Occipital lobe (tissue), 2 donors: ENCODE results near the gene TPCN2. TPM values are rescaled to one million over a fixed set of nuclear protein-coding genes. Genes with fewer than 3 reads are reported as not detected.
"Not testable (repeated sequence)": the region's sequence is repeated elsewhere in the genome, so short reads cannot be mapped to it uniquely, and the experiment has no call there.

Source experiments
- DNase-seq: peaks from one replicate; lab custom pipeline; 2025; lab: John Stamatoyannopoulos, UW
- total RNA-seq: library from RNA; depleted of rRNA; stranded (reverse); fragments of >200 nt; gene quantifications from one replicate; pipeline ENCODE4 v1.2.3, GENCODE V29; 2014

The TPCN2 gene
- total RNA-seq, 1 donor from 2014 or later = 7.6 TPM

DNA sequence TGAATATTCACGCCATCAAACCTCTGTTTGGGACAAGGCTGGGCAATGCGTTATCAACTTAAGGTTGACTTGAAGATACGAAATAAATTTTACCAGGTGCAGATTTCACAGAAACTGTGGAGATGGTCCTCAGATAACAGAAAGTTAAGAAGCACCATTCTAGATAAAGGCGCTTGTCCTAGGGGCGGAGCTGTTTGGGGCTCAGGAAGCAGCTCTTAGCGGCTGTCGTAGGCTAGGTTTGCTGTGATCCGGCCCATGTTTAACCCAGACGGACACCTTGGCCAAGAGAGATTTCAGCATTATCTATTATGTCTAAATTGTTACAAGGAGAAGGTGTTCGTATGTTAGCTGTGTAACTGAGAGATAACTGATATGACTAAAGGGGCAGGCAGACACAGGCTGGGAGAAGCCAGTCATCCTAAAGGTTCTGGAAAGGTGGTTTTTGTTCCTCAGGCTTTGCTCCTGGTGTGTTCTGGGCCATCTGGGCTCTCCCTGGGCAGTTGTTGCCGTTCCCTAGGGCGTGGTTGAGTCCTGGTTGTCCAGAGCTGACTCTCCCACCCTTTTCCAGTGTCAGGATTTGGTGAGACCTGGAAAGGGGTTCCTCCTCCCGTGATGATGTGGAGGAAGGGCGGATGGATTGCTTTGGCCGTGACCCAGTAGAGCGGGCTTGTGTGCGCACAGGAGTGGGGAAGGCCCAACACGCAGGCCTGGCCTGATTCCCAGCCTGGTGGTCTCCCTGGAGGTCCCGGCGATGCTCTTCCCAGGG, 25.8 kb downstream of the TPCN2 start:
- no peak for DNase-seq

DNA sequence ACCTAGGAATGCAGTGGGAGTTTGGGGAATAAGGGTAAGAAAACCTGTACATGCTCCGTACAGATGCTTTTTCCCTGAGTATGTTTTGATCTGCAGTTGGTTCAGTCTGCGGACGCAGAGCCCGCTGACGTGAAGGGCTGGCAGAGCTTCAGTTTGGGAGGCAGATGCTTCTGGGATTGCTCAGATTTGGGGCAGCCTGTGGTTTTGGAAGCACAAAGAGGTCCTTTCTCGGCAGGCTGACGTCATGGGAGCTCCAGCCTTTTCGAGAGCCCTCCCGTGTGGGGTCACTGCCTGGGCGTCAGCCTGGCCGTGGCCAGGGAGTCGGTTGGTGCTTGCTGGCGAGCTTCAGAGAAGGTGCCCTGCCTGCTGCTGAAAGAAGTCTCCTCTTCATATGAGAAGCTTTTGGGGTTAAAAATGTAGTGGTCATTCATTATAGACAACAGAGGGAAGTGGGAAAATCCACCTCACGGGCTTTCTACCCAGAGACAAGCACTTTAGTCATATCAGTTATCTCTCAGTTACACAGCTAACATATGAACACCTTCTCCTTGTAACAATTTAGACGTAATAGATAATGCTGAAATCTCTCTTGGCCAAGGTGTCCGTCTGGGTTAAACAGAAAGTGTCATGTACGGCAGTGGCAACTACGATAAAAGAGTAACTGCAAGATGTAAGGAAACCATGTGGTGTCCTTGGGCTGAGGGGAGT, 26.8 kb downstream of the TPCN2 start:
- peak; percentile 51 for DNase-seq

DNA sequence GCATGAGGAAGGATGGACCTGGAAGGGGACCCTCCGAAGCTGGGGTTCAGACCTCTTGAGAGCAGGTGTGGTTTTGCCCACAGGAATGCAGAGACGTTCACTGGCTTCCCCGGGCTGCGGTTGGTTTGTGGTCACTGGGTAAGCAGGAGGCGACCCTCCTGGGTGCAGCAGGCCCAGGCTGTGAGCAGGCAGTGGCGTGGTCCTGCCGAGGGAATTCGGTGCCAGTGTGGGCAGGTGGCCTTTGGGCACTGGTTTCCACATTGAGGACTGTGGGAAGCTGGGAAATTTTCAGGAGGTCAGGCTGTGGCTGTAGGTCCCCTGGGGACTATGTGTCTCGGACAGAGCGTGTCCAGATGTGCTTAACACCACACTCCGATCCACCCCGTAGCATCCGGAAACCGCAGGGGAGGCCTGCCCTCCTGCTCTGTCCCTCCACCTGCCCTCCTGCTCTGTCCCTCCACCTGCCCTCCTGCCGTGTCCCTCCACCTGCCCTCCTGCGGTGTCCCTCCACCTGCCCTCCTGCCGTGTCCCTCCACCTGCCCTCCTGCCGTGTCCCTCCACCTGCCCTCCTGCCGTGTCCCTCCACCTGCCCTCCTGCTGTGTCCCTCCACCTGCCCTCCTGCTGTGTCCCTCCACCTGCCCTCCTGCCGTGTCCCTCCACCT, 27.5 kb downstream of the TPCN2 start:
- no peak for DNase-seq

DNA sequence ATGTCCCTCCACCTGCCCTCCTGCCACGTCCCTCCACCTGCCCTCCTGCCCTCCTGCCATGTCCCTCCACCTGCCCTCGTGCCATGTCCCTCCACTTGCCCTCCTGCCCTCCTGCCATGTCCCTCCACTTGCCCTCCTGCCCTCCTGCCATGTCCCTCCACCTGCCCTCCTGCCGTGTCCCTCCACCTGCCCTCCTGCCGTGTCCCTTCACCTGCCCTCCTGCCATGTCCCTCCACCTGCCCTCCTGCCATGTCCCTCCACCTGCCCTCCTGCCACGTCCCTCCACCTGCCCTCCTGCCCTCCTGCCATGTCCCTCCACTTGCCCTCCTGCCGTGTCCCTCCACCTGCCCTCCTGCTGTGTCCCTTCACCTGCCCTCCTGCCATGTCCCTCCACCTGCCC, 28.2 kb downstream of the TPCN2 start:
- not testable (repeated sequence) for DNase-seq

- no peak for DNase-seq
Measured at GRCh38 chr11:69078508-69078907, 29.8 kb downstream of the TPCN2 start.

- DNase-seq = no peak
Measured at GRCh38 chr11:69078930-69079605, 30.3 kb downstream of the TPCN2 start.

- DNase-seq = no peak
Measured at GRCh38 chr11:69079661-69080256, 31.0 kb downstream of the TPCN2 start.

DNA sequence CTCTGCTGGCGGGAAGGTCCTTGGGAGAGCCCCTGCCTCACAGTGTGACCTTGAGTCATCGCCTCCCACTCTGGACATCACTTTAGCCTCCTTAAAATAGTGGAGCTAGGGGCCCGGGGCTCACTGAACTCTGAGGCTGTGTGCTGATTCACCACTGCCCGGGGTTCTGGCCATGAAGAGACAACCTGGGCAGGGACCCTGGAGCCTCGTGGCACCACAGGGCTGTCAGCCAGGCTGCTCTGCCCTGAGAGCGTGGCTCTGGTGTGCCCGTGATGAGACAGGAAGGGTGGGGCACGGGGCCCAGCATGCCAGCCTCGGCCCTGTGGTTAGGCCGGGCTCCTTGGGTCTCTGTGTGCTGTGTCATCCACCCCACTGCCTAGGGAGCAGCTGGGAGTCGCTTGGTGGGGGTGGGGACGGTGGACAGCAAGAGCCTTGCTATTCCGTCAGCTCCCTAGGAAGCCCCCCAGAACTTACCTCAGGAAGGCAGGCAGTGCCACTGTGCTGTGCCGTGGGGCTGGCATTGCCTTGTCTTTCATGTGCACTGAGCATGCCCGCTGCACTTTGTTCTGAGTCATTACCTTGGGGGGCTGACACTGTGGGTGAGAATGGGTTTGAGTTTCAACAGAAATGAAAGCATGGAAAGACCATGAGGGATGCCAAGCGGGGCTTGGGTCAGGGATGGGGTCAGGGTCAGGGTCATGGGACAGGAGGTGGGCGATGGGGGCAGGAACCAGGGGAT, 31.7 kb downstream of the TPCN2 start:
- DNase-seq = no peak

DNA sequence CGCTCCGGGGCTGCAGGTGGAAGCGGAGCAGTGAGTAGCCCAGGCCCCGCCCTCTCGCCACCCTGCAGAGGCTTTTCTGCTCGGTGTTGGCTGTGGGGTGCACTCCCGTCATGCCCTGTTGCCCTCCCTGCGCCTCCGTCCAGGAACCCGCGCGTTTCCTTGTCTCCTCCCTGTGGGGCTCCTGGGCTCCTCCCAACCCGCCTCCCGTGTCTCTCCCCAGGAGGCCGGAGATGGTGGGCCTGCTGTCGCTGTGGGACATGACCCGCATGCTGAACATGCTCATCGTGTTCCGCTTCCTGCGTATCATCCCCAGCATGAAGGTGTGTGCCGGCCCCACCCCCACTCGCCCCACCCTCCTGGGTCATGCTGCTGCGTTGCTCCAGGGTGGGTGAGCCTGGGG, 32.4 kb downstream of the TPCN2 start:
- no peak for DNase-seq

DNA sequence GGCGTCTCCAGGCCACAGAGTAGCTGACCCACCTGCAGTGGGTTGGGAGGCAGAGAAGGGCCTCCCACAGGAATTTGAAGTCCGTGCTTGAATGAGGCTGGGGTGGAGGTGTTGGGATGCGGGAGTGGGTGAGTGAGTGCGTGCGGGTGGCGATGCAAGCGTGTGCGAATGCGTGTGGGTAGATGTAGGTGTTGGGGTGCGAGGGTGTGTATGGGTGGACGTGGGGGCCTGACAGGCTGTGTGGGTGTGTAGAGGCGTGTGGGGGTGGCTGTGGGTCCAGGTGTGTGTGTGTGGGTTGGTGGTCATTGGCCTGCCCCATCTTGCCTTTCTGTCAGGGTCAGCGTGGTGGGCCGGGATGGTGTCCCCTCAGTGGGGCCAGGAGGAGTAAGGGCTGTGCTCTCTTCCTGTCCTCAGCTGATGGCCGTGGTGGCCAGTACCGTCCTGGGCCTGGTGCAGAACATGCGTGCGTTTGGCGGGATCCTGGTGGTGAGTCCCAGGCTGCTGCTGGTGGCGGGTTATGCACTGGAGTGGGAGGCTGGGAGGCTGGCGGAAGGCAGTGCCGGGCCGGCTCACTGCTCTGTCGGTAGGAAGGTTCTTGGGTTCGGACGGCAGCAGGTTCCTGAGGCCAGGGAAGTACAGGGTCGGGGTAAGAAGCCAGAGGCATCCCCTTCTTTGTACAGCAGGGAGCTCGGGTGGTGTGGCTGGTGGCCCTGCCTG, 35.0 kb downstream of the TPCN2 start:
- DNase-seq = no peak

DNA sequence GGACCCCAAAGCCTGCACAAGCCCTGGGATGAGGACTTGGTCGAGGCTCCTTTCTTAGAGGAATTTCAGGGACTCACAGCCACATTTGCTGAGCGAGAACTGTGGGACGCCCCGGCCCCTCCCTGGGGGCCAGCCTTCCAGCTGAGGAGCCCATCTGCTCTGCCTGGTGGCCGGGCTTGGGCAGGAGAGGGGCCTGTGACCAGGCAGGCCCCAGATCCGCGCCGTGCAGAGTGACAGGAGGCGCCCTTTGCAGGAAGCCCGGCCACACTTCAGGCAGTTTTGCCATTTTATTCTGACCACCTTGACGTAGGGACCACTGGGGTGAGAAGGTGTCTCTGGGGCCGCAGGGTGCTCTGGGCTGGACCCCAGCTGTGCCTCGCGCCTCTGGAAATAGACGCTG, 35.6 kb downstream of the TPCN2 start:
- no peak for DNase-seq

DNA sequence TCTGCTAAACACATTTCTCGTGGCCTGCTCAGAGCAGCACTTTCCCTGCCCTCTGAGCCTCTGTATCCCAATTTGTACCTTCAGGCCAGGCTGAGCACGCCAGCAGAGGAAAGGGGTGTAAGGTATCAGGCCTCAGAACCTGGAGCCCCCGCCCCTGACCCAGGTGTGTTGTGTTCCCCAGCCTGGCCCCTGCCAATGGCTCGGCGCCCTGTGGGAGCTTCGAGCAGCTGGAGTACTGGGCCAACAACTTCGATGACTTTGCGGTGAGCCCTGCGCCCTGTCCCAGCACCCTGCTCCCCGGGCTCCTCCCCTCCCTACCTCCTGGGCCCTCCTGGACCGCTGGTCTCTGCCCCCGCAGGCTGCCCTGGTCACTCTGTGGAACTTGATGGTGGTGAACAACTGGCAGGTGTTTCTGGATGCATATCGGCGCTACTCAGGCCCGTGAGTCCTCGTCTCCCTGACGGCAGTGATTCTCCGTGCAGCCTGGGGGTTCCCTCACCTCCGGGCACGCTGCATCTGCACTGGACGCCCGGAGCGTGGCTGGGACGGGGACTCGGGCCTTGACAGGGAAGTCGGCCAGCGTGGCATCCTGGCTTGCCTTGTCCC, 36.9 kb downstream of the TPCN2 start:
- DNase-seq = no peak

DNA sequence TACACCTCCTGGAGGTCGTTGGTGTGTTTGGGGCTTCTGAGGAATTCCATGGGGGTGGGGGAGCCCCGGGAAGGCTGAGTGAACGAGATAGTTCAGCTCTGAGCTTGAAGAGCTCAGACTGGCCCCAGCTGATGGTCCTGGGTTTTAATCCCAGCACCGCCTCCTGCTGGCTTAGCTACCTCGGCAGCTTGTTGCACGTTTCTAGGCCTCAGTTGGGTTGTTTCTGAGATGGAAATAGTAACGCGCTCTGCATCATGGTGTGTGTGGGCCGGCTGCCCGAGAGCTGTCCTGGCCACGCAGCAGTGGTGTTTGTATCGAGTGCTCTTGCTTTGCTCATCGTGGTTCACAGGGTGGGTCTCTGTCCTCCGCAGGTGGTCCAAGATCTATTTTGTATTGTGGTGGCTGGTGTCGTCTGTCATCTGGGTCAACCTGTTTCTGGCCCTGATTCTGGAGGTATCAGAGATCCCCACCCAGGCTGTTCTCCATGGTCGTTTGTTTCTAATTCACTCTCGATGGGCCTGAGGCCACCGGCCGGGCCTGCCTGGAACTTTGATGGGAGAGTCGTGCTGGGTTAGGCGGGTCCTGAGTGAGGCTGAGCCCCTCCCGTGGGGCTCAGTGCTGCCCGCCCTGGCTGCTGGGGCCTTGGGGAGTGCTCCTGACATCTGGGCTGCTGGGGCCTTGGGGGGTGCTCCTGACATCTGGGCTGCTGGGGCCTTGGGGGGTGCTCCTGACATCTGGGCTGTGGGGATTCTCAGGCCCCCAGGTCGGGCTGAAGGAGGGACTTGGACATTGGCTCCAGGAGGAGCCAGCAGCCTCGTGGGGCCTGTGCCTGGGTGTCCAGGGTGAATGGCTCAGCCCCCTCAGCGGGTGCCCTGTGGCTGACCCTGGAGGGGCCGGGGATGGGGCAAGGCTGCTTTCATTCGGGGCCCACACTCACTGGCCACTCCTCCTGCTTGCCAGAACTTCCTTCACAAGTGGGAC, 37.7 kb downstream of the TPCN2 start:
- DNase-seq = peak; percentile 30

DNA sequence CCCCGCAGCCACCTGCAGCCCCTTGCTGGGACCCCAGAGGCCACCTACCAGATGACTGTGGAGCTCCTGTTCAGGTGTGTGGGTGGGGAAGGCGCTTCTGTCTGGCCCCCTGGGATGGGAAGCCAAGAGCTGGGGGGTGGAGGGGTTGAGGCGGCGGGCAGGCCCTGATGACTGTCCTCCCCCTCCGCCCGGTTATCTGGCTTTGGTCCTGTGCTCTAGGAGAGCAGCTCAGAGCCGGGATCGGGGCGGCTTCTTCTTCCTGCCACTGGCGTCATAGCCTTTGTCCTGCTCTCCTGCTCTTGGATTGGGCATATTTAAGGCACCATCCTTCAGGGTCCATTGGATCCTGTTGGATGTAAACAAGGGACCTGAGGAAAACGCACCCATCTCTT, 38.4 kb downstream of the TPCN2 start:
- DNase-seq = no peak

- no peak for DNase-seq
Measured at GRCh38 chr11:69087811-69088210, 39.1 kb downstream of the TPCN2 start.

DNA sequence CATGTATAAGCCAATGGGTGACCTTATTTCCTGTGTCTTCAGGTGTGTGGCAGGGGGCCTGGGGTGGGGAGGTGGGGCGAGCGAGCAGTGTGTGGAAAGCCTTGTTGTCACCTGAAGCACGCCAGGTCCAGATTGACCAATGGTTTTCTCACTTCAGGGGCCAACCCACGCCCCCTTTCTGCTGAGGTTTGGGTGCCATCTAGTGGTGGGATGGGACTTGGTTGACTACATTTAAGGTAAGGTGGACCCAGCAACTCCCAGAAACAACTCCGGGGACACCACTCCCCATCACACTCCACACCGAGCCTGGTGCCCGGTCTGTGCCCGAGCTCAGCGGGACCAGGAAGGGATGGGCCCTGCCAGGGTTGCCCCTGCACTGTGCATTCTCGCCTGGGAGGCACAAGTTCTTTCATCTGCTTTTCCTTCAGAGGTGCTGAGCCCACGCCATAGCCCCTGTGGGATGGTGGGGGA, 40.0 kb downstream of the TPCN2 start:
- peak; percentile 38 for DNase-seq

DNA sequence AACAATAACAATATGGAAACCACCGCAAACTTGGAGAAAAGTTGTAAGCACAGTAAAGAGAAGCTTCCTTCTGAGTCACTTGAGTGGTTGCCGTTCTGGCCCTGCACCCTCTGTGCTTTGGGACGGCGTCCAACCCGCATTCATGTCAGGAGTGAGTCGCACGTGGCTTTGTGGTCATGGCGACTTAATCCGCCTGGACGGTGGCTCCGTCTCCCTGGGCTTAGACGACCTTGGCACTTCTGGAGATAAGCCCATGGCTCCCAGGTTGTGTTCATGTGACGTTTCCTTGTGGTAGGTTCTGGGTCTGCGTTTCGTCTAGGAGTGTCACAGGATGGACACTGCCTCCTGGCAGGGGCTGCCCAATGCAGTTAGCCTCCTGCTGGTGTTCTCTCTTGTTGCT, 40.5 kb downstream of the TPCN2 start:
- DNase-seq = no peak

DNA sequence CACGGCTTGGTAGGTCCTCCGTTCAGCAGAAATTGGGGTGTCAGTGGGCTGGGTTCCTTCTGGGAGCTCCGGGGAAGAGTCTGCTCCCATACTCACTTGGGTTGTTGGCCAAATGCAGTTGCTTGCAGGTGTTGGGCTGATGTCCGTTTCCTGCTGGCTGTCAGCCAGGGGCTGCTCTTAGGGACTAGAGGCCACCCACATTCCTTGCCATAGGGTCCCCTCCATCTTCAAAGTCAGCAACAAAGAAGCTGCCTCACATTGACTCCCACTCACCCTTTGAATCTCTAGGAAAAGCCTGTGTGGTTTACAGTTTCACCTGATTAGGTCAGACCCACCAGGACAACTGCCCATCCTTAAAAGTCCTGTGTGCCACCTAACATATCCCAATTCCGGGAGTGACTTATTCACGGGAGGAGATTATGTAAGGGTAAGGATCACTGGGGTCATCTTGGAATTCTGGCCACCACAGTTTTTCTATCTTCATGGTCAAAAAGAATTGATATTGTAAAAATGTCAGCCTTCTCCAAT, 43.0 kb downstream of the TPCN2 start:
- DNase-seq = no peak
